ENCODE data around the gene SLC38A3. TPM values are rescaled to one million over a fixed set of nuclear protein-coding genes. Genes with fewer than 3 reads are reported as not detected.

Gene SLC38A3
- total RNA-seq, 4 donors from 2014 or later, result 0.69 to 4.1 TPM; not detected in 2

- H3K27me3 ChIP-seq, result no peaks in the 10 kb centered on the region
- H3K36me3 ChIP-seq, result no peaks in the 10 kb centered on the region
- peak overlapping the region; percentile 68 to 99 for H3K27ac ChIP-seq
- peak in 1 of 2 donors; percentile 74 for DNase-seq
- H3K4me1 ChIP-seq, result peaks cover 0 to 9% of the 10 kb centered on the region in 2 donors
- H3K4me3 ChIP-seq, result no peak overlapping the region
- no peak for TF ChIP-seq CTCF (IDR thresholded peaks at IDR 0.05)
- TF ChIP-seq POLR2A (IDR thresholded peaks at IDR 0.05), result peak in 1 of 2 donors; percentile 72
- H3K9me3 ChIP-seq, result no peaks in the 10 kb centered on the region
- intact Hi-C loops (cut with DNase I; ENCODE audit: low total_unique reads), result no loop called here
Observed at GRCh38 chr3:50254577-50255250, 49.6 kb downstream of the SLC38A3 start.

GRCh38 chr3:50255251-50255615 lies 50.2 kb downstream of the SLC38A3 start:
- Histone ChIP-seq H3K36me3 (no peaks in the 10 kb centered on the region), H3K9me3 (no peaks in the 10 kb centered on the region), H3K27me3 (no peaks in the 10 kb centered on the region), H3K27ac (peak overlapping the region; percentile 68 to 99), H3K4me3 (no peak overlapping the region), H3K4me1 (peaks cover 0 to 10% of the 10 kb centered on the region in 2 donors)
- TF ChIP-seq POLR2A (IDR thresholded peaks at IDR 0.05), result no peak
- no peak for TF ChIP-seq CTCF (IDR thresholded peaks at IDR 0.05)
- no peak for DNase-seq
- intact Hi-C loops (cut with DNase I; ENCODE audit: low total_unique reads), result no loop called here

- Histone ChIP-seq H3K4me1 (peaks cover 0 to 16% of the 10 kb centered on the region in 2 donors), H3K4me3 (no peak overlapping the region), H3K27me3 (no peaks in the 10 kb centered on the region), H3K27ac (peak overlapping the region; percentile 97 to 99), H3K9me3 (no peaks in the 10 kb centered on the region), H3K36me3 (no peaks in the 10 kb centered on the region)
- intact Hi-C loops (cut with DNase I; ENCODE audit: low total_unique reads), result no loop called here
- TF ChIP-seq CTCF (IDR thresholded peaks at IDR 0.05) (peak in 2 of 4 experiments; percentile 17 to 19), POLR2A (IDR thresholded peaks at IDR 0.05) (no peak)
- no peak for DNase-seq
Observed at GRCh38 chr3:50256978-50257890, 52.2 kb downstream of the SLC38A3 start.

- Histone ChIP-seq H3K27ac (peak overlapping the region; percentile 97 to 99), H3K4me3 (no peak overlapping the region), H3K36me3 (no peaks in the 10 kb centered on the region), H3K4me1 (peaks cover 0 to 16% of the 10 kb centered on the region in 2 donors), H3K9me3 (no peaks in the 10 kb centered on the region), H3K27me3 (no peaks in the 10 kb centered on the region)
- no peak for DNase-seq
- TF ChIP-seq POLR2A (IDR thresholded peaks at IDR 0.05), result no peak
- TF ChIP-seq CTCF (IDR thresholded peaks at IDR 0.05), result no peak
- intact Hi-C loops (cut with DNase I; ENCODE audit: low total_unique reads), result no loop called here
Observed at GRCh38 chr3:50258029-50258680, 53.1 kb downstream of the SLC38A3 start.

Data from uterus (tissue), 4 donors.